Left renal pelvis (tissue), 4 donors: ENCODE results near the gene FOXJ1. TPM values are rescaled to one million over a fixed set of nuclear protein-coding genes. Genes with fewer than 3 reads are reported as not detected.

Source experiments
- DNase-seq, 4 donors: peaks; one replicate each; pipeline ENCODE4 v3.0.0-alpha.2; 2013; ENCODE audit warnings: low read depth in 4 of 4, low spot score in 3 of 4
- polyA plus RNA-seq, 4 donors: library from polyadenylated mRNA; unstranded; fragments of 120-200 nt; gene quantifications; one replicate each; pipeline ENCODE4 v1.2.1, GENCODE V29; 2013; ENCODE audit not compliant: insufficient read length in 4 of 4

FOXJ1 gene
- polyA plus RNA-seq, 4 donors, result 0.55 to 26.8 (median 17.8) TPM

GRCh38 chr17:76161619-76162266, 20.7 kb upstream of the FOXJ1 start:
- no peak for DNase-seq

- no peak for DNase-seq
Observed at GRCh38 chr17:76160896-76161528, 20.0 kb upstream of the FOXJ1 start.

- no peak for DNase-seq
Observed at GRCh38 chr17:76159157-76159556, 18.1 kb upstream of the FOXJ1 start.

- DNase-seq, result no peak
Observed at GRCh38 chr17:76157759-76158158, 16.7 kb upstream of the FOXJ1 start.

- no peak for DNase-seq
Observed at GRCh38 chr17:76156662-76156991, 15.6 kb upstream of the FOXJ1 start.

GRCh38 chr17:76155988-76156661, 15.1 kb upstream of the FOXJ1 start:
- no peak for DNase-seq

GRCh38 chr17:76154936-76155845, 14.1 kb upstream of the FOXJ1 start:
- no peak for DNase-seq

GRCh38 chr17:76154292-76154691, 13.2 kb upstream of the FOXJ1 start:
- no peak for DNase-seq

GRCh38 chr17:76153640-76154039, 12.6 kb upstream of the FOXJ1 start:
- no peak for DNase-seq

GRCh38 chr17:76153202-76153601, 12.2 kb upstream of the FOXJ1 start:
- no peak for DNase-seq

GRCh38 chr17:76152591-76152990, 11.5 kb upstream of the FOXJ1 start:
- no peak for DNase-seq

- no peak for DNase-seq
Observed at GRCh38 chr17:76151896-76152454, 10.9 kb upstream of the FOXJ1 start.

GRCh38 chr17:76150712-76151622, 9.9 kb upstream of the FOXJ1 start:
- DNase-seq, result no peak

- no peak for DNase-seq
Observed at GRCh38 chr17:76149214-76149613, 8.2 kb upstream of the FOXJ1 start.

GRCh38 chr17:76148015-76148326, 6.9 kb upstream of the FOXJ1 start:
- DNase-seq, result no peak

- DNase-seq, result no peak
Observed at GRCh38 chr17:76147211-76148014, 6.4 kb upstream of the FOXJ1 start.

- no peak for DNase-seq
Observed at GRCh38 chr17:76146053-76146851, 5.2 kb upstream of the FOXJ1 start.
